ENCODE data around the gene DOCK2.
"Not testable (repeated sequence)": the region's sequence is repeated elsewhere in the genome, so short reads cannot be mapped to it uniquely, and the experiment has no call there.

Gene DOCK2

GRCh38 chr5:169637085-169637548, at the start of gene DOCK2:
DOCK2 (plus strand) TSS chr5:169637275; CDS start chr5:169637327, 52 bp downstream.
- DNase-seq = no peak

- DNase-seq = no peak
Measured at GRCh38 chr5:169590602-169591001, 46.5 kb upstream of the DOCK2 start.

GRCh38 chr5:169591636-169592035, 45.4 kb upstream of the DOCK2 start:
- DNase-seq = no peak

GRCh38 chr5:169592937-169593650, 44.0 kb upstream of the DOCK2 start:
- no peak for DNase-seq

- DNase-seq = no peak
Measured at GRCh38 chr5:169595172-169595820, 41.8 kb upstream of the DOCK2 start.

- DNase-seq = no peak
Measured at GRCh38 chr5:169599451-169599850, 37.6 kb upstream of the DOCK2 start.

GRCh38 chr5:169602535-169602934, 34.5 kb upstream of the DOCK2 start:
- no peak for DNase-seq

- no peak for DNase-seq
Measured at GRCh38 chr5:169606279-169606678, 30.8 kb upstream of the DOCK2 start.

GRCh38 chr5:169607882-169608281, 29.2 kb upstream of the DOCK2 start:
- no peak for DNase-seq

- no peak for DNase-seq
Measured at GRCh38 chr5:169609716-169610115, 27.4 kb upstream of the DOCK2 start.

GRCh38 chr5:169610606-169611005, 26.5 kb upstream of the DOCK2 start:
- no peak for DNase-seq

GRCh38 chr5:169615561-169615960, 21.5 kb upstream of the DOCK2 start:
- no peak for DNase-seq

- not testable (repeated sequence) for DNase-seq
Measured at GRCh38 chr5:169624307-169624706, 12.8 kb upstream of the DOCK2 start.

- no peak for DNase-seq
Measured at GRCh38 chr5:169626779-169627178, 10.3 kb upstream of the DOCK2 start.

- no peak for DNase-seq
Measured at GRCh38 chr5:169627551-169627950, 9.5 kb upstream of the DOCK2 start.

GRCh38 chr5:169628892-169629291, 8.2 kb upstream of the DOCK2 start:
- DNase-seq = no peak

GRCh38 chr5:169629847-169630548, 7.1 kb upstream of the DOCK2 start:
- DNase-seq = no peak

- no peak for DNase-seq
Measured at GRCh38 chr5:169631360-169631759, 5.7 kb upstream of the DOCK2 start.

GRCh38 chr5:169632946-169633345, 4.1 kb upstream of the DOCK2 start:
- no peak for DNase-seq

GRCh38 chr5:169634606-169635005, 2.5 kb upstream of the DOCK2 start:
- DNase-seq = no peak

- no peak for DNase-seq
Measured at GRCh38 chr5:169635936-169636335, 1.1 kb upstream of the DOCK2 start.

GRCh38 chr5:169636477-169637084, 494 bp upstream of the DOCK2 start:
- DNase-seq = no peak

- no peak for DNase-seq
Measured at GRCh38 chr5:169637549-169638121, 560 bp downstream of the DOCK2 start.

Data from 8988T (cell line).